Fibroblast of mammary gland (primary cell): ENCODE data around the gene RSPH1.

Experiments
- DNase-seq: peaks from one replicate; pipeline ENCODE4 v3.0.0-alpha.2; 2010; ENCODE audit warnings: low read depth
- H3K4me3 ChIP-seq: 2 replicates; pipeline ENCODE4 v1.5.1; 2011; ENCODE audit warnings: low read depth, mild to moderate bottlenecking, low read length, moderate library complexity; ENCODE audit not compliant: control insufficient read depth
- TF ChIP-seq, protein P1 (sequence below): conservative IDR thresholded peaks from 2 replicates; pipeline ENCODE4 v1.5.1; 2011; ENCODE audit warnings: low read depth, low read length, inconsistent platforms; ENCODE audit not compliant: control insufficient read depth, insufficient read depth

Gene RSPH1

DNA sequence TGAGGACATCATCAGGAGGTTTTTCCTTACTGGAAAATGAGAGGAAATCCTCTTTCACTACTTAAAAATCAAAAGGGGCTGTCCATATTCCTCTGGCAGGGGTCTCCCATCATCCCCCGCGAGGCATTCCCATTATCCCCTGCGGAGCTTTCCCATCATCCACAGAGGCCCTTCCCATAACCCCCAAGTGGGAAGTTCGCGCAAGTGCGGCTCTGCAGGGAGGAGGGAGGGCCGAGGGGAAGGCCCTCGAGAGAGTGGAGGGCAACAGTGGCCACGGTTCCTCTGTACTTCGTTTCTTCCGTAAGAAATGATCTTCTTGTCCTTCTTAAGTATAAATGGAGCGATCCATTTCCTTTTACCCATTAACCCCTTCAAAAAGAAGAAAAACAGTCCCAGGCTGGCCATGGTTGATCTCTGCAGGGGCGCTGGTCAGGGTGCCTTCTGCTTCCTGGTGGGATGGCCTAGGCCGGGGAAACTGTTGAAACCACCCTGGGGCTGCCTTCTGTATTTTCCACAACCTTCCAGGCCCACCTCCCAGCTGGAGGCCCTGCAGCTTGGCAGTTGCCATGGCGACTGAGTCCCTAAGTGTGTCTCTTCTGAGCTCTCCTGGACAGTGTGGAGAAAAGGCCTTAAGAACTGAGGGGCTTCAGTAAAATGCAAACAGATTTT, 3.6 kb upstream of the RSPH1 start:
- no peak for DNase-seq
- no peak overlapping the region for H3K4me3 ChIP-seq
- TF ChIP-seq, protein P1, sequence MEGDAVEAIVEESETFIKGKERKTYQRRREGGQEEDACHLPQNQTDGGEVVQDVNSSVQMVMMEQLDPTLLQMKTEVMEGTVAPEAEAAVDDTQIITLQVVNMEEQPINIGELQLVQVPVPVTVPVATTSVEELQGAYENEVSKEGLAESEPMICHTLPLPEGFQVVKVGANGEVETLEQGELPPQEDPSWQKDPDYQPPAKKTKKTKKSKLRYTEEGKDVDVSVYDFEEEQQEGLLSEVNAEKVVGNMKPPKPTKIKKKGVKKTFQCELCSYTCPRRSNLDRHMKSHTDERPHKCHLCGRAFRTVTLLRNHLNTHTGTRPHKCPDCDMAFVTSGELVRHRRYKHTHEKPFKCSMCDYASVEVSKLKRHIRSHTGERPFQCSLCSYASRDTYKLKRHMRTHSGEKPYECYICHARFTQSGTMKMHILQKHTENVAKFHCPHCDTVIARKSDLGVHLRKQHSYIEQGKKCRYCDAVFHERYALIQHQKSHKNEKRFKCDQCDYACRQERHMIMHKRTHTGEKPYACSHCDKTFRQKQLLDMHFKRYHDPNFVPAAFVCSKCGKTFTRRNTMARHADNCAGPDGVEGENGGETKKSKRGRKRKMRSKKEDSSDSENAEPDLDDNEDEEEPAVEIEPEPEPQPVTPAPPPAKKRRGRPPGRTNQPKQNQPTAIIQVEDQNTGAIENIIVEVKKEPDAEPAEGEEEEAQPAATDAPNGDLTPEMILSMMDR = no peak

DNA sequence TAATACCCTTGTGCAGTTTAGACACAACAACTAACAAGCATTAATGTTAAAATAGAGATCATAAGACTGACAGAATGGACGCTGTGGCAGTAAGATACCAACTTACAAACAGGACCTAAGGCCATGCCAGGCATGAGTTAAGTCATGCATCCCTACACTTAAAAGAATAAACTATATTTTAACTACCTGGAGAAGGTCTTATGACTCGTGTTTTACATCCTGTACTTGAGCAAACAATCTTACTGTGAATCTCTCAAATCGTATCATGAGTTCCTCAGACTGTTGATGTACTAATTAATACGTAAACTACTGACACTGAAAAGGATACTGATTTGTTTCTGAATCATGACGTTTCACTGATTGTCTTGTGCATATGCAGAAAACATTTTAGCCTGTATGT, 2.0 kb upstream of the RSPH1 start:
- no peak overlapping the region for H3K4me3 ChIP-seq
- TF ChIP-seq, protein P1 = no peak
- no peak for DNase-seq

DNA sequence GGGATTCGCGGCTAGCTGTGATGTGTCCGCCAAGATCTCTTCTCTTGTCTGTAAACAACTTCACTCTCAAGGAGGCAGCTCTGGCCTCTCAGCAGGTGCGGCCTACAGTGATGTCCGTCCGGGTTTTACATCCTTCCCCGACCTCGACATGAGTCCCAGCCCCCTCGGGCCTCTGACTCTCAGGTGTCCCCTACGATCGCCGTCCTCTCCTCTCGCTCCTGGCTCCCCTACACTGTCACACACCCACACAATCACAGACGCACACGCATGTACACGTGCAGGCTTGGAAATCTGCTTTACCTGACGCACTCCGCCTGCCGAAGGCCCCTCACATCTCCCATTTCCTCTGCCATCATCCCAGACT, 797 bp upstream of the RSPH1 start:
- peak overlapping the region; percentile 59 for H3K4me3 ChIP-seq
- TF ChIP-seq, protein P1 = no peak
- DNase-seq = peak; percentile 6

DNA sequence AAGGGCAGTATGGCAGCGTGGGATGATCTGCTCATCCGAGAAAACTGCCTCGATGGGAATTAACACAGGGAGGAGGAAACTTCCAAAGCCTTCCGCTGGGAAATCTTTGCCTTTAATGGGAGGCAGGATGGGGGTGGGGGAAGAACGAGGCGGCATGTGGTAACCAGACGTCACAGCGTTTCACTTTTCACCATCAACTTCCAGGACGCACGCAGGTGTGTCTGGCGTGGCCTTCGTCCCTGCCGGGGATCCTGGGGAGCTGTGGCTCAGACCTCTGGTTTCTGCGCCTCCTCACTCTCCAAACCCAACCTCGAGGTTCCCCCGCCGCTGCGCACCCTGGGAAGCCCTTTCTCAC, 282 bp downstream of the RSPH1 start:
- peak overlapping the region; percentile 59 for H3K4me3 ChIP-seq
- peak; percentile 25 for DNase-seq
- TF ChIP-seq, protein P1 = no peak

DNA sequence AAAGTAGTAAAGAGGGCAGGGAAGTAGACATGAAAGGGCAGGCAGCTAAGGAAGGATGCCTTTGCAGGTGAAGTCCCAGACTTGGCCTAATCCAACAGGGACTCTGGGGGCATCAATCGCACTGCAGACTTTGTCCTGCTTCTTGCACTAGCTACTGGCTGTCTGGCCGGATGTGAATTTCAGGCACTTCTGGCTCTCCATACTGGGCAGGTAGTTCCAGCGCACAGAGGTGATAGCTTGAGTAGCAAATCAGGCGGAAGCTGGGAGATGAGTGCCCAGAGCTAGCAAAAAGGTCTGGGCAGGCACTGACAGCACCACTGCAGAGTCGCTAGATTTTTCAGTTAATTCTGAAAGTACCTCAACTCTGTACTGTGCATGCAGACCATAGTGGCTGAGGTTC, 997 bp downstream of the RSPH1 start:
- no peak for DNase-seq
- no peak overlapping the region for H3K4me3 ChIP-seq
- TF ChIP-seq, protein P1 = no peak

DNA sequence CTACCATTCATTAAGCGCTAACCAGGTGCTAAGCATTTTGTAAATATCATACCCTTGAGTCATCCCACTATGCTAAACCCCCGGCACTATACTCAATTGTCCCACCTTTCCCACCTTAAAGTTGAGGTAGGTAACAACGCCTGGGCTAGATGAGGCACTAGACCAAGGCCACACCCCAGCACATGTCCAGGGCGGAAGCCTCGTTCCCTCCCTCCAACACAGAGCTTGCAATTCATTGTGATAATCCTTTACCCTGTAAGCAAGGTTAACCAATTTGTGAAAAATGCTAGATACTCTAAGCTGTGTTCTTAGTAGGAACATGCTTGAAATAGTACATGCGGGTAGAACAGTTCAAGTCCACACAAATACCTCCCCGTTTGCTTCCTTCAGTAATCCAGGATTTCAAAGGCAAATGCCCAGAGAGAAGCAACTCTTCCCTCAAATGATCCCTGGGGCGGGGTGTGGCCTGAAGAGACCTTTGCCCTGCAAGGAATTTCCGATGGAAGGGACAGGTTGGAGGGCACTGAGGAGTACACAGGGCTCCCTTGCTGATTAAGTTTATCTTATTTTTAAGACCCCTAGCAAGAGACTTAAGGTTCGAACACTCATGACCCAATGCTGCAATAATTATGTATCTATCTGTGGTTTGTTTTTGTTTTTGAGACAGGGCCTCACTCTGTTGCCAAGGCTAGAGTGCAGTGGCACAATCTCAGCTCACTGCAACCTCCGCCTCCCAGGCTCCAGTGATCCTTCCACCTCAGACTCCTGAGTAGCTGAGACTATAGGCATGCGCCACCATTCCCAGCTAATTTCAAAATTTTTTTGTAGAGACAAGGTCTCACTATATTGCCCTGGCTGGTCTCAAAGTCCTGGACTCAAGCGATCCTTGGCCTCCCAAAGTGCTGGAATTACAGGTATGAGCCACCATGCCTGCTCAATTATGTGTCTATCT, 2.6 kb downstream of the RSPH1 start:
- H3K4me3 ChIP-seq = no peak overlapping the region
- DNase-seq = no peak
- TF ChIP-seq, protein P1 = no peak
